HS-27A (cell line): ENCODE data around the gene PNMA8A.
"Not testable (repeated sequence)": the region's sequence is repeated elsewhere in the genome, so short reads cannot be mapped to it uniquely, and the experiment has no call there.

Source experiments
- DNase-seq: peaks from one replicate; pipeline ENCODE4 v3.0.0-alpha.2; 2012; ENCODE audit warnings: low read depth, missing footprints

Gene PNMA8A, protein sequence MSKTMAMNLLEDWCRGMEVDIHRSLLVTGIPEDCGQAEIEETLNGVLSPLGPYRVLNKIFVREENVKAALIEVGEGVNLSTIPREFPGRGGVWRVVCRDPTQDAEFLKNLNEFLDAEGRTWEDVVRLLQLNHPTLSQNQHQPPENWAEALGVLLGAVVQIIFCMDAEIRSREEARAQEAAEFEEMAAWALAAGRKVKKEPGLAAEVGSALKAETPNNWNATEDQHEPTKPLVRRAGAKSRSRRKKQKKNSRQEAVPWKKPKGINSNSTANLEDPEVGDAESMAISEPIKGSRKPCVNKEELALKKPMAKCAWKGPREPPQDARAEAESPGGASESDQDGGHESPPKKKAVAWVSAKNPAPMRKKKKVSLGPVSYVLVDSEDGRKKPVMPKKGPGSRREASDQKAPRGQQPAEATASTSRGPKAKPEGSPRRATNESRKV

DNA sequence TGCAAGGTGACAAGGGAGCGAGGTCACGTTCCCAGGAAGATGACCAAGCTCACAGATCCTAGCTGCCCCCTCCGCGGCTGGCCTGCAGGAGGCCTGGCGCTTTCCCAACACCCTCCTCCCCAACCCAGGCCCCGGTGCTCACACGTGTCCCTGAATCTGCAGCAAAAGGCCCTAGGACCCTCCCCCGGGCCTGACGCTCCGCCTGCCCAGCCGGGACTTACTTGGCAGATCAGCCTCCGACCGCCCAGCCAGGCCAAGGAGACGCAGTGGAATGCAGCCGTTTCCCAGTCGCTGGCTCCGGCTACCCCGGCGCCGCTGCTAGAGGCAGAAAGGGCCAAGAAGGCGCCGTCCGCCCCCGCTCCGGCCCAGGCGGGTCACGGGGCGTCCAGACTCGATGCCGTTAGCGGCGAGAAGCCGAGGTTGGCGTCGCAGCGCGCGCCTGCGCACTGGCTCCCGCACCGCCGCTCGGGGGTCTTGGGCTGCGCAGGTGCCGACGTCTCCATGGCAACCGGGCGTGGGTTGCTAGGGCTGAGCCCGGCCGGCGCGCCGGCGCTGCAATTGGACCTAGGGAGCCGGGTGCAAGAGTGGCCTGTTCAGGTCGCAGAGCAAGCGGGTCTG lies at the start of gene PNMA8A:
PNMA8A (minus strand) TSS at position 448 of the 618 bp plus-strand sequence. CDS start 528 bp downstream, outside the sequence.
- DNase-seq = no peak

DNA sequence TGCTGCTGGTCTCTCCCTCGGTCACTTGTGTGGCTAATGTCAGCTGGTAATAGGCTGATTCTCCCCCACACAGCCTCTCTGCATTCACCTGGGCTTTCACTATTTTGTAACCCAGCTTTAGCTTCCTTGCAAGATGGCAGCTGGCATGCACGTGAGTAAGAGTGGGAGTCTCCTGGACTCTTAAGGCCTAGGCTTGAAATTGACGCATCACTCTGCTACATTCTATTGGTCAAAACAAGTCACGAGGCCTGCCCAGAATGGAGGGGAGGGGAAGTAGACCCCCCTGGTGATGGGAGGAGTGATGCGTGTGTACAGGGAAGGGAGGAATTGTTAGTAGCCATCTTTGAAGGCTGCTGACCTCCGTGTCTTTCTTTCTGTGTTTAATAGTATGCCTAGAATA lies 49.3 kb upstream of the PNMA8A start:
- DNase-seq = no peak

DNA sequence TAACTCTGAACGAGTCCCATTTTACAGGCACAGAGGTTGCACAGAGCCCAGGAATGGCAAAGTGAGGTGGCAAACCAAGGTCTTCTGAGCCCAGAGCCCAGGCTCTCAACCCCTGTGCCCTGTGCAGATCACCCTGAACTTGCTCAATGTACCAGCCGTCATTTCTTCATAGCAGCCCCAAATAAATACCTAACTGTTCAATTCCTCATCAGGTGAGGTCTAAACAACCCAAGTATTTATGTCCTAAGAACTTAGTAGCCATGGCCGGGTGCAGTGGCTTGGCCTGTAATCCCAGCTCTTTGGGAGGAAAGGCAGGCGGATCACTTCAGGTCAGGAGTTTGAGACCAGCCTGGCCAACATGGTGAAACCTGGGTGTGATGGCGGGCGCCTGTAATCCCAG lies 46.1 kb upstream of the PNMA8A start:
- no peak for DNase-seq

DNA sequence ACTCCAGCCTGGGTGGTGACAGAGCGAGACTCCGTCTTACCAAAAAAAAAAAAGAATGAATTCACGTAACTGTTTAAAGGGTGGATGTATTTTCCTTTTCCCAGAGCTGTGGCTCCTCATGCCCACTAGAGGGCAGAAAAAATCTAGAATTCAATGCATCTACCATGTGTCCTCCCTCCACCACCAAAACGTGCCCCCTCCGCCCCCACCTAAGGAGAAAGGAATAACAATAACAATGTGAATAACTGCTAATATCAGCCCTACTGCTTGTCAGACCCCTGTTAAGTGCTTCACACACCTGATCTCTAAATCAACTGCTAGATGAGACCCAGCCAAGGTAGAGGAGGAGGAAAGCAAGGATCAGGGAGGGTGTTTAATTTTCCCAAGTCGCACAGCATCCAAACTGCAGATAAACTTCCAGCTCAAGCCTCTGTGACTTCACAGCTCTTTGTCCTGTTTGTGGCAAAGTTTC lies 44.6 kb upstream of the PNMA8A start:
- DNase-seq = no peak

DNA sequence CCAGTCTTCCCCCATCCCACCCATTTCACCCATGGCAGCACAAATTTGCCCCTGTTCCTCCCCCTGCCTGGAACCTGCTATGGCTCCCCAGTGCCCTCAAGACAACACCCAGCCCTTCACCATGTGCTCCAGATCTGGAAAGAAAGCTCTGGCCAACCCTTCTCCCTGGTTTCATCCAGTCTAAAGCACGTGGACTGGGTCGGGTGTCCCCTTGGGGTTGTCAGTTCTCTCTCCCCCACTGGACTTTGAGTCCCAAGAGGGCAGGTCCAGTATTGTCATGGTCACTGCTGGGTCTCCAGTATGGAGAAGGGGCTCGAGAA lies 43.9 kb upstream of the PNMA8A start:
- DNase-seq = no peak

DNA sequence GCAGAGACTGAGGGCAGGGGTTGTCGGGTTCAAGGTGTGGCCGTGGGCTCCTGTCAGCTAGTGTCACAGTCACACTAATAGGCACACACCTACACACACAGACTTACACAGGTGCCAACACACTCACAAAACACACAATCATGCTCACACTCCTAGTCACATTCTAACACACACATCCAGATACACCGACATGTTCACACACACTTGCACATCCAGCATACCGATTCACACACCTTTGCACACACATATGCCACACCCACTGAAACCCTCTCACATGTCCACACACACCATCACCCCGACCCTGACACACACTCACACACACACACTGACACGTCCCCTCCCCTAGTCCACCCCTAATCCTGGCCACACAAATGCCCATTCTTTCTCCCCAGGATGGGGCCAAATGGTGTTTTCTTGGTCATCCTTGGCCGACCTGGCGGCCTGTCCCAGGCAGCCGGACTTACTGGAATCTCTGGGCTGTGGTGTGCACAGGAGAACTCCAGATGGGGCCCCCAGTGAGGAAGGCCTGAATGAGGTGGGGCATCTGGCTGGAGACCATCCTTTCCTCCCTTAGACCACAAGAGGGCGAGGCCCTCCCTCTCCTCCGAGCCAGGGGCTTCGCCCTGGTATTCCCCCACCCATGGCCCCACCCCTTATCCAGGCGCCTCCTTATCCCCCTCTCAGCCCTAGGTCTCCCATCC lies 43.4 kb upstream of the PNMA8A start:
- no peak for DNase-seq

DNA sequence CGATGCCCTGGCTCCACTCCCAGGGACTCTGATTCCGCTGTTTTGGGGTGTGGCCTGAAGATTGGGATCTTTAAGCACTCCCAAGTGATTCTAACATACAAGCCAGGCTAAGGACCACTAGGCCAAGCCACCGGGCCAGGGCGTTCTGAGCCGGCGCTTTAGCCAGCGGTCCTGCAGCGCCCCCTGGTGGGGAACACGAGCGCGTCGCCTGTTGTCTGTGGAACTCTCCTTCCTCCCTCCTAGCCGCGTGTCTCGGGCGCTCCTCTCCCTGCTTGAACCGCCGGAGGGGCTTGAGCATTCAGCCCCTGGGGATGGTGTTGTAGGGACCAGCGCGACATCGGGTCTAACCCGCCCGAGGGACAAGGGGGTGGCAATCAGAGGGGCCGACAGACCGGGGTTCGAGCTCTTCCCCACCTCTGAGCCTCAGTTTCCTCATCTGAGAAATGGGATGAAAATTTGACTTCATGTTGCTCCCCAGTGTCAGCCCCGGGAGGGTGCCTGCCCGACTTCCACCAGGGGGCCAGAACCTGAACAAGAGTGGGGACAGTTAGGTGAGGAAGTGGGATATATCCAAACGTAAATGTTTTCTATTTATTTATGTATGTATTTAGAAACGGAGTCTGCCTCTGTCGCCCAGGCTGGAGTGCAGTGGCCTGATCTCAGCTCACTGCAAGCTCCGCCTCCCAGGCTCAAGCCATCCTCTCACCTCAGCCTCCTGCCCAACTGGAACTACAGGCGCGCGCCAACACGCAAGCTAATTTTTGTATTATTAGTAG lies 42.3 kb upstream of the PNMA8A start:
- DNase-seq = no peak

DNA sequence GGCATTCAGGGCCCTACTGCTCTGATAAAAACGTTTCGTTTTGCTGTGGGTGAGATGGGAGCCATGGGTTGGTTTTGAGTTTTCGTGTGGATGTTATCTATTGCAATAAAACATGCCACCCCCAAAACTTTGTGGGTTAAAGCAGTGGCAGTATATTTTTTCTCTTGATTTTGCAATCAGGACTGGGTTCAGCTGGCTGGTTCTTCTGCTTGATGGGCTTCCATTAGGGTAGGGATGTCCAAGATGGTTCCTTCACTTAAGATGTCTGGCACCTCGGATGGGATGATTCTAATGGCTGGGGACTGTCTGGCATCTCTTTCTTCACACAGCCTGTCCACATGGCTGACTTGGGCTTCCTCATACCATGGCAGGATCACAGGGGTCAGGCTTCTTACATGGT lies 39.9 kb upstream of the PNMA8A start:
- DNase-seq = no peak

DNA sequence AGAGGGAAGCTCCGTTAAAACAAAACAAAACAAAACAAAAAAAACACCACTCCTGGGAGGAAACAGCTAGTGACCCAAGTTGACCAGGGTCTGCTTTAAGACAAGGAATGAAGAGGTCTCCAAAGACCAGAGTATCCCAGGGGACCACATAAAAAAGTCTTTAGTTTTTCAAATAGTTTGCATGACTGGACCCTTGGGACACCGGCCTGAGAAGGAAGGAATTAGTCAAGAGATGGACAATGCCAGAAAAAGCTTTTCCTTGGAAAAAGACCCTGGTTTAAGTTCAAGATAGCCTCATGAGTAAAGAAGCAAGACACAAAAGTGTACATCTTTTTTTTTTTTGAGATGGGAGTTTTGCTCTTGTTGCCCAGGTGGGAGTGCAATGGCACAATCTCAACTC lies 36.8 kb upstream of the PNMA8A start:
- no peak for DNase-seq

DNA sequence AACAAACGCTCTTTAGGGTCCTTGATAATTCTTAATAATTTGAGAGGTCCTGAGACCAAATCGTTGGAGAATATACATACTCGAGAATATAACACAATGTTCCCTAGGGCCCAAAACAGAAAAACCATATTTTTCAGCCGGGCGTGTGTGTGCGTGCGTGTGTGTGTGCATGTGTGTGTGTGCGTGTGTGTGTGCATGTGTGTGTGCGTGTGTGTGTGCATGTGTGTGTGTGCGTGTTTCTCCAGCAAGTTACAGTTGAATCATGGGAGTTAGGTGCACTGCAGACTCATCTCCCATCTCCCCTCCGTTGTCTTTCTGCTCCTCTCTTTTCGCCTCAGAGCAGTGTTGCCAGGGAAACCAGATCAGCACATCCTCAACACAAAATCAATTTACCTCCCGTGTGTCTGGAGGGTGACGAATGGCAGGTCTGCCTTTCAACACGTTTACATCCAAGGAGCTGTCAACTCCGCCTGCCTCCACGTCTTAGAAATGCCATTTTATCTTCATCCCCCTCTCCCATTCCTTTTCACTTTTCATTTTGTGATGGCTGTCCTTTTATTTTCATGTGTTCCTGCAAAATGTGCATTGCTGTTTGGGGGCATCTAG lies 32.6 kb upstream of the PNMA8A start:
- DNase-seq = no peak

DNA sequence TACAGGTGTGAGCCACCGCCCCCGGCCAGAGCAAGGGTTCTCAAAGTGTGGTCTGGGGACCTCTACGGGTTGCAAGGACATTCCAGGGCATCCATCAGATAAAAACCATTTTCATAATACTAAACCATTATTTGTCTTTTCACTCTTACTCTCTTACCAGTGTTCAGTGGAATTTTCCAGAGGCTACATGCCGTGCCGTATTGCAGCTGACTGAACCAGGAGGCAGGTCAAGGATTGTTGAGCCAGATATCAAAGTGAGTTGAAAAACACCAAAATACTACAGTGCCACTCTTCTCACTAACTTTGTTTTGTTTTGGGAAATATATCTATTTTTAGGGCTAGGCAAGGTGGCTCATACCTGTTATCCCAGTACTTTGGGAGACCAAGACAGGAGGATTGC lies 31.5 kb upstream of the PNMA8A start:
- DNase-seq = no peak

DNA sequence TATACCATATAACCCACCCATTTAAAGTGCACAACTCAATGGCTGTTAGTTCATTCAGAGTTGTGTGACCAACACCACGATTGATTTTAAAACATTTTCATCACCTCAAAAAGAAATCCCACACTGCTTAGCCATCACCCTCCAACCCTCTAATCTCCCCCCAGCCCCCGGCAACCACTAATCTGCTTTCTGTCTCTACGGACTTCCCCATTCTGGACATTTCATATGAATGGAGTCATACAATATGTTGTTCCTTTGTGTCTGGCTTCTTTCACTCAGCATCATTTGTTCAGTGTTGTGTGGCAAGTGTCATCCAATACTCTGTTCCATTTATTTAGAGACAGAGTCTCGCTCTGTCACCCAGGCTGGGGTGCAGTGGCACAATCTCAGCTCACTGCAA lies 28.3 kb upstream of the PNMA8A start:
- no peak for DNase-seq

DNA sequence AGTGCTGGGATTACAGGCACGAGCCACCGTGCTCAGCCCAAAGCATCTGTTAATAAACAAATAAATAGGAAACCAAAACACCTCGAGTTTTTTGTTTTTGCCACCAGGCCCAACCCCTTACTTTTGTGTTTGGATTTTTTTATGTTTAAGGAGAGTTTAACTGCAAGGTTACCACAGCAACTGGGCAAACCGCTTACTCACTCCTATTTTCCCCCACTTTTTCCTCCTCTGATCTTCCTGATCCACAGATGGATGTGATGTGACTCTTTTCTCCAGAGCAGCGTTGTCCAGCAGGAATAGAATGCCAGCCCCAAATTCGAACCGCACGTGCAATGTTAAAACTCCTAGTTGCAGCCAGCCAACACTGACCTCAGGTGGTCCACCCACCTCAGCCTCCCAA lies 26.4 kb upstream of the PNMA8A start:
- no peak for DNase-seq

DNA sequence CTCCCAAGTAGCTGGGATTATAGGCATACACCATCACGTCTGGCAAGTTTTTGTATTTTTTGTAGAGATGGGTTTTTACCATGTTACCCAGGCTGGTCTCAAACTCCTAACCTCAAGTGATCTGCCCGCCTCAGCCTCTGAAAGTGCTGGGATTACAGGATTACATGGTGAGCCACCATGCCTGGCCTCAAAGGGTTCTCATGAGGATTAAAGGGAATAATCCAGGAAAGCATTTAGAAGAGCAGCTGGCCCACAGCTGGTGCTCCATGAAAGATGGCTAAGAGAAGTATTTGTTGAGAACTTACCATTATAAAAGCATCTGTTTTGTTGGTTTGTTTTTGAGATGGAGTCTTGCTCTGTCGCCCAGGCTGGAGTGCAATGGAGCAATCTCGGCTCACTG lies 25.5 kb upstream of the PNMA8A start:
- DNase-seq = not testable (repeated sequence)

DNA sequence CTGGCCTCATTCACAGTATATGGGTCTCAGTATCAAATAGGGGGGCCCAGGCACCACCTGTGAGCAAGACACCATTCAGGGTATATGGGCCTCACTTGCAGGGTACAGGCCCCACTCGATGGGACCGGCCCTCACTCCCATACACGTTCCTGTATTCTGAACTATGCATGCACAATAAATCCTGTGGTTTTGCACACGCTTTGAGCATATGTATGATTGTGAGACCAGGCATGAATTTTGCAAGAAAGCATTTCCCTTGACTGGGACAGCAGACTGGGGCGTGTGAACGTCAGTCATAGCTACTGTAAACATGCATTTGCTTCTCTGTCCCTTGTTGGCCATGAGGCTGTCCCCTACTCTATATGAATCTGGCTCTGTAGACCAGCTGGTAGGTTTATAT lies 24.9 kb upstream of the PNMA8A start:
- DNase-seq = no peak

DNA sequence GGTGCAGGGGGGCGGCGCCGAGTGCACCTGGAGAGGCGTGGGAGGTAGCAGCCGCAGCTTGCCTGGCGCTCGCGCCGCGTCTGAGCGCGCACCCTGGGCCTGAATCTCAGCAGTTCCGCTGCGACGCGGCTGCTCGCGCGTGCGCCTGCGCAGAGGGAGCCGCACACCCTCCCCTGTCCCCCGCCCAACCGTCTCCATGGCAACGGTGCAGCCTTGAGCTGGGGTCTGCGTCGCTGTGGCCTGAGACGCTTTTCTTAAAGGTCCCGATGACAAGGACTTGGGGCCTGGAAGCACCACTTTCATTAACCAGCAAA lies 24.4 kb upstream of the PNMA8A start, which contains the start of gene PNMA8B:
PNMA8B (minus strand) TSS at position 82 of the 314 bp plus-strand sequence. CDS start 402 bp downstream, outside the sequence.
- DNase-seq = no peak

DNA sequence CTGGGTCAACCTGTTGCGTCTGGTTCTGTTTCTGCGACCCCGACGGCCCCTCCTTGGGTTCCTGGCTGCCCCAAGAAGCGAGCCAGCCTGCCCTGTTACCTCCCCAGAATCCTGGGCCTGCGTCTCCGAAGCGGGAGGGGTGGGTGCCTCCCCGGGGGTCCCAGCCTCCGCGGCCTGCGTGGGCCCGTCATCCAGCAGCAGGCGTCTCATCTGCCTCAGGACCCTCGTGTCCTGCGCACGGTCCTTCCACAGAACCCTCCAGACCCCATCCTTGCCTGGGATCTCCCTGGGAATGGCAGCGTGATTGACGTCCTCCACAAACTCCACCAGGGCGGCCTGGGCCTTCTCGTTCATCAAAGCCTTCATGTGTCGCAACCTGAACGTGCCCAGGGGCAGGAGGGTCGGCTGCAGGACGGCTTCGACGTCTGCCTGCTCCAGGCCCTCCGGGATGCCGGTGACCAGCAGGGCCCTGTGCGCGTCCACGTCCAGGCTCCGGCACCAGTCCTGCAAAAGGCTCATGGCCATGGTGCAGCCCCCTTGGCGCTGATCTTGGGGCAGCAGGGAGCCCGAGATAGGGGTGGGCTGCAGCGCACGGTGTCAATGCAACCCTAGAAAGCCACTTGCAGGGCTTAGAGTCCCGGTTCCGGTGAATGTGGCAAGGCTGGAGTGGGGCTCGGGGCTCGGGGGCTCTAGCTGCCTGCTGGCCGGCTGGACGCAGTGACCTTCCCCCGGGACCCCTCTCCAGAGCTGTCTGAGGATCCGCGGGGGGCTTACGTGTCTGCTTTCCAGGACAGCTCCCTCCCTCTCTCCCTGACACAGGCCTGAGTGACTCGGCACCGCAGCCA lies 23.8 kb upstream of the PNMA8A start:
- DNase-seq = no peak

DNA sequence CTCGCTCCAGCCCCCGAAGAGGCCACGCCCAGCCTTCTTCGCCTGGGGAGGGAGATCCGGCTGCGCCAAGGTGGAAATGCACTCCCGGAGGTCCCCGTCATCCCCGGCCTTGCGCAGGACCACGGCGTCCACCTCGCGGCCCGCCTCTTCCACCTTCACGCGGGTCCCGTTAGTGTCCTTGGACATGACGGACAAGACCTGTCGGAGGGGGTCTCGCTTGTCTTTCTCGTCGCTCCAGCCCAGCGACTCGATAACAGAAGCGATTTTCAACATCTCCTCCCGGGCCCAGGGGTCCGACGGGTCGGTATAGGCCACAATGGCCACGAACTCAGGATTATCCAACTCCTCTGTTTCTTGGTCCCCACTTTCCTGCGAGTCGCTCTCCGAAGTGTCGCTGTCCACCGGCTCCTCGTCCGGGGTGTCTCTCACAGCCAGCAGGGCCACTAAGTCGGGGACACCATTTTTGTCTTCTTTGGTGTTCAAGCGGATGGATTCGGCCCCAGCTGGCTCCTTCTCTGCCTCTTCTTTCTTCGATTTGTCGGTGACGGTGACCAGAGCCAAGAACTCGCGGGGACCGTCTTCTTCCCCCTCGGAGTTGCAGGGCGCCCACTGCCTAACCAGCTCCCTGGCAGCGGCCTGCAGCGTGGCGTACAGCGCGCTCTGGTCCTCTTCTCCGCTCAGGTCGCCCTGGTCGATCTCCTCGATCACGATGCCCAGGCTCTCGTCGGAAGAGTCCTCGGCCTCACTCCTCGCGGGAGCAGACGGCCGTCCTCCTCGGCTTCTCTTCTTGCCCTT lies 23.0 kb upstream of the PNMA8A start:
- no peak for DNase-seq

DNA sequence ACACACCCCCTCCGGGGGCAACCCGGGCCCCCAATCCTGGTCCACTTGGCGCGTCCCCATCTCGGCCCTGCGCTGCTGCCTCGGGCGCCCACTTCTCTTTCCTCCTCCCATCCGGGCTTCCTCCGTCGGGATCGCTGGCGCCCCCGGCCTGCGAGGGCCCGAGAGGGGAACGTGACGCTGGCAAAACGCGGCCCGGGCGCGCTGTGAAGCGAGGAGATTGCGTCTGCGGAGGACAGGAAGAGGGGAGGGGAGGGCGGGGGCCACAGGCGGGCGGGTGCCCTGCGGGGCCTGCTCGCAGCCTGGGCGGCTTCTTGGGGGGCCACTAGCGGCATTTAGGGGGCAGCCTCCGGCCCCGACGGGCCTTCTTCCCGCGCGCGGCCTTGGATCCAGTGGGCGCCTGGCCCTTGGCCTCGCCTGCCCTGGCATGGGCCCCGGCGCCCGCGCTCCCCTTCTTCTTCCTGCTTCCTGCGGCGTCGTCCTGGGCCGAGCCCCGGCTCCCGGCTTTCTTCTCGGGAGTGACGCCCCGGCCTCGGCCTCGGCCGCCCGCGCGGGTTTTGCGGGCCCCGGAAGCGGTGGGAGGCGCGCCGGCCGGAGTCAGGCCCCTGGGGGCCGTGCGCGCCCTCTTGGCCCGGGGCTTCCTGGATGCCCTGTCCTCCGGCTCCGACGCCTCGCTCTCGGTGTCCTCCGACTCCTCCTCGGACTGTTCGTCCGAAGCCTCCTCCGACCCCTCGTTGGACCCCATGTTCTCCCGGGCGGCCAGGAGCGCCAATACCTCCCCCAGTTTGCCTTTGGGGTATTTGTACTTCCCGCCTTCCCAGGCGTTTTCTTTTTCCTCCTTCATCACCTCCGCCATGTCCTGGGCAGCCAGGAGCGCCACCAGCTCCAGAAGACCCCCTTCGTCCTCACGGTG lies 22.1 kb upstream of the PNMA8A start:
- no peak for DNase-seq
